H1 (cell line): ENCODE data around the gene PRKCH. TPM values are rescaled to one million over a fixed set of nuclear protein-coding genes. Genes with fewer than 3 reads are reported as not detected.

ENCODE experiments used
- CTCF ChIA-PET: fragments of 300-600 bp; sonication (Branson Sonifier 250); formaldehyde crosslinking; loops from one replicate; lab custom pipeline; 2021; ENCODE audit not compliant: partially characterized antibody; lab: Charles Lee
- POLR2A ChIA-PET: fragments of 300-600 bp; sonication (Branson Sonifier 250); formaldehyde crosslinking; loops from one replicate; lab custom pipeline; 2021; ENCODE audit warnings: inconsistent platforms; ENCODE audit not compliant: partially characterized antibody; lab: Charles Lee
- DNase-seq, 2 experiments: peaks; one replicate each; pipeline versions ENCODE4 v3.0.0 to v3.0.0-alpha.2; 2010 to 2022; ENCODE audit warnings: low spot score in 2 of 2, low read depth in 1 of 2, mixed read lengths in 1 of 2
- FAIRE-seq: peaks from 2 replicates; lab custom pipeline; 2011; peaks lifted over from hg19 to GRCh38; lab: Jason Lieb, UNC
- H2AFZ ChIP-seq: 2 replicates; pipeline ENCODE4 v1.8.1; 2012; ENCODE audit warnings: low read length, inconsistent platforms
- H2AK5ac ChIP-seq: 2 replicates; pipeline ENCODE4 v1.6.1; 2013; ENCODE audit warnings: low read depth, low read length
- H2BK120ac ChIP-seq: replicated peaks from 2 replicates; pipeline ENCODE3; 2013; ENCODE audit warnings: low read depth, low read length, inconsistent platforms
- H2BK12ac ChIP-seq: 2 replicates; pipeline ENCODE4 v1.6.1; 2013; ENCODE audit warnings: low read depth, low read length
- H2BK15ac ChIP-seq: 2 replicates; pipeline ENCODE4 v1.6.1; 2013; ENCODE audit warnings: low read length
- H2BK20ac ChIP-seq: 2 replicates; pipeline ENCODE4 v1.6.1; 2013; ENCODE audit warnings: low read length
- H2BK5ac ChIP-seq: 2 replicates; pipeline ENCODE4 v1.6.1; 2013; ENCODE audit warnings: low read depth, low read length
- H3K14ac ChIP-seq: 2 replicates; pipeline ENCODE4 v1.6.1; 2013; ENCODE audit warnings: inconsistent platforms; ENCODE audit not compliant: insufficient read length
- H3K18ac ChIP-seq: 2 replicates; pipeline ENCODE4 v1.6.1; 2013; ENCODE audit warnings: low read length; ENCODE audit errors: extremely low read depth
- H3K23ac ChIP-seq: 2 replicates; pipeline ENCODE4 v1.6.1; 2013; ENCODE audit warnings: inconsistent platforms; ENCODE audit not compliant: insufficient read length
- H3K23me2 ChIP-seq: 2 replicates; pipeline ENCODE4 v1.6.1; 2013; ENCODE audit warnings: low read depth, low read length
- H3K27ac ChIP-seq: 2 replicates; pipeline ENCODE4 v1.6.1; 2011; ENCODE audit warnings: low read depth, low read length, inconsistent platforms
- H3K27me3 ChIP-seq, 4 experiments: replicated peaks in 1 of 4; 1 replicate in 1 of 4; 2 replicates in 3 of 4; pipeline versions ENCODE4 v1.6.1 to v1.8.1; 2011 to 2013; ENCODE audit warnings: low read length in 3 of 4, mild to moderate bottlenecking in 3 of 4, inconsistent platforms in 2 of 4, mixed read lengths in 2 of 4, moderate library complexity in 1 of 4; ENCODE audit not compliant: control insufficient read depth in 3 of 4, insufficient read depth in 3 of 4; ENCODE audit errors: extremely low read depth in 1 of 4
- H3K36me3 ChIP-seq, 4 experiments: 2 replicates each; pipeline versions ENCODE4 v1.6.1 to v1.8.1; 2011 to 2013; ENCODE audit warnings: mild to moderate bottlenecking in 4 of 4, low read length in 3 of 4, moderate library complexity in 2 of 4, control low read depth in 1 of 4, inconsistent platforms in 1 of 4; ENCODE audit not compliant: insufficient read depth in 4 of 4, control insufficient read depth in 2 of 4
- H3K4ac ChIP-seq: replicated peaks from 2 replicates; pipeline ENCODE3; 2013; ENCODE audit warnings: low read length, low read depth, mixed read lengths, inconsistent platforms; ENCODE audit not compliant: insufficient read length
- H3K4me1 ChIP-seq, 4 experiments: replicated peaks in 1 of 4; 1 replicate in 1 of 4; 2 replicates in 3 of 4; pipeline versions ENCODE4 v1.6.1 to v1.8.1; 2011 to 2013; ENCODE audit warnings: low read length in 3 of 4, inconsistent platforms in 2 of 4, mixed read lengths in 1 of 4; ENCODE audit not compliant: insufficient read depth in 4 of 4, control insufficient read depth in 3 of 4
- H3K4me2 ChIP-seq, 2 experiments: 2 replicates each; pipeline versions ENCODE4 v1.6.1 to v1.8.1; 2011 to 2013; ENCODE audit warnings: low read depth in 2 of 2, low read length in 2 of 2, control low read depth in 1 of 2, inconsistent platforms in 1 of 2, mild to moderate bottlenecking in 1 of 2; ENCODE audit not compliant: insufficient read depth in 1 of 2
- H3K4me3 ChIP-seq, 4 experiments: fragments of 200-600, 300-600 bp in 1 of 4; sonication (generic), shearing (Covaris generic), sonication (Bioruptor Twin) in 1 of 4; 2 replicates each; pipeline versions ENCODE4 v1.5.1 to v1.8.1; 2011 to 2016; ENCODE audit warnings: low read length in 4 of 4, low read depth in 3 of 4, control low read depth in 2 of 4, inconsistent platforms in 2 of 4, mild to moderate bottlenecking in 2 of 4, mixed read lengths in 1 of 4, moderate library complexity in 1 of 4; ENCODE audit not compliant: insufficient read depth in 2 of 4; ENCODE audit errors: extremely low read depth in 1 of 4
- H3K56ac ChIP-seq: replicated peaks from 2 replicates; pipeline ENCODE3; 2013; ENCODE audit warnings: low read depth, mild to moderate bottlenecking, mixed read lengths, low read length, inconsistent platforms; ENCODE audit not compliant: insufficient read length
- H3K79me1 ChIP-seq: 2 replicates; pipeline ENCODE4 v1.6.1; 2013; ENCODE audit warnings: low read depth, low read length, control low read depth
- H3K79me2 ChIP-seq, 2 experiments: 2 replicates each; pipeline versions ENCODE4 v1.6.1 to v1.8.1; 2012 to 2013; ENCODE audit warnings: low read length in 2 of 2, mild to moderate bottlenecking in 2 of 2, inconsistent platforms in 1 of 2; ENCODE audit not compliant: insufficient read depth in 2 of 2, control insufficient read depth in 1 of 2
- H3K9ac ChIP-seq, 4 experiments: replicated peaks in 1 of 4; 1 replicate in 1 of 4; 2 replicates in 3 of 4; pipeline versions ENCODE4 v1.6.1 to v1.8.1; 2011 to 2013; ENCODE audit warnings: low read depth in 3 of 4, low read length in 3 of 4, control low read depth in 2 of 4, mild to moderate bottlenecking in 2 of 4, moderate library complexity in 2 of 4, inconsistent platforms in 1 of 4; ENCODE audit errors: extremely low read depth in 1 of 4
- H3K9me3 ChIP-seq, 2 experiments: 2 replicates each; pipeline versions ENCODE4 v1.6.1 to v1.8.1; 2012 to 2013; ENCODE audit warnings: mild to moderate bottlenecking in 2 of 2, moderate library complexity in 2 of 2, control low read depth in 1 of 2, inconsistent platforms in 1 of 2, low read depth in 1 of 2, low read length in 1 of 2, mixed read lengths in 1 of 2; ENCODE audit not compliant: insufficient read depth in 2 of 2
- H4K20me1 ChIP-seq, 2 experiments: replicated peaks in 1 of 2; 2 replicates each; pipeline versions ENCODE3 to v1.8.1; 2011 to 2013; ENCODE audit warnings: inconsistent platforms in 2 of 2, low read length in 2 of 2, mild to moderate bottlenecking in 1 of 2; ENCODE audit not compliant: insufficient read depth in 2 of 2, control insufficient read depth in 1 of 2
- H4K5ac ChIP-seq: 2 replicates; pipeline ENCODE4 v1.6.1; 2013; ENCODE audit warnings: low read length, low read depth, mixed read lengths, inconsistent platforms; ENCODE audit not compliant: insufficient read length
- H4K8ac ChIP-seq: 2 replicates; pipeline ENCODE4 v1.8.0; 2013; ENCODE audit warnings: mild to moderate bottlenecking, moderate library complexity, low read length, inconsistent platforms; ENCODE audit not compliant: insufficient read depth; ENCODE audit errors: extremely low read depth
- H4K91ac ChIP-seq: replicated peaks from 2 replicates; pipeline ENCODE3; 2013; ENCODE audit warnings: low read length, mixed read lengths, inconsistent platforms; ENCODE audit not compliant: insufficient read length
- BCL11A ChIP-seq, 2 experiments: IDR thresholded peaks; one replicate each; pipeline ENCODE4 v1.6.1; 2011; ENCODE audit warnings: low read depth in 2 of 2, low read length in 2 of 2, mild to moderate bottlenecking in 2 of 2
- BRCA1 ChIP-seq: IDR thresholded peaks from 2 replicates; pipeline ENCODE4 v1.6.1; 2012; ENCODE audit warnings: low read depth, low read length, improper control_type of control experiment
- CBX5 ChIP-seq: fragments of 300-800, 300-1000 bp; sonication (generic); IDR thresholded peaks from 2 replicates; pipeline ENCODE4 v1.7.1; 2016; ENCODE audit warnings: antibody characterized with exemption, low read length, low read depth
- HDAC2 ChIP-seq, 2 experiments: fragments of 300-600 bp in 1 of 2; sonication (generic) in 1 of 2; IDR thresholded peaks; 2 replicates each; pipeline ENCODE4 v1.6.1; 2011 to 2012; ENCODE audit warnings: low read depth in 2 of 2, low read length in 2 of 2, mild to moderate bottlenecking in 2 of 2, moderate library complexity in 2 of 2, borderline replicate concordance in 1 of 2, inconsistent platforms in 1 of 2
- JUN ChIP-seq: IDR thresholded peaks from 2 replicates; pipeline ENCODE4 v1.6.1; 2011; ENCODE audit warnings: low read depth, mild to moderate bottlenecking, improper control_type of control experiment, low read length
- JUND ChIP-seq: IDR thresholded peaks from 2 replicates; pipeline ENCODE4 v1.6.1; 2011; ENCODE audit warnings: mild to moderate bottlenecking, improper control_type of control experiment, low read length
- KDM1A ChIP-seq: fragments of 200-600, 300-600 bp; sonication (generic); IDR thresholded peaks from 2 replicates; pipeline ENCODE4 v1.7.1; 2016; ENCODE audit warnings: mild to moderate bottlenecking, low read length, borderline replicate concordance
- RFX5 ChIP-seq: IDR thresholded peaks from 2 replicates; pipeline ENCODE4 v1.6.1; 2011; ENCODE audit warnings: low read depth, low read length, improper control_type of control experiment, borderline replicate concordance
- SP1 ChIP-seq: IDR thresholded peaks from 2 replicates; pipeline ENCODE4 v1.6.1; 2011; ENCODE audit warnings: low read depth, low read length
- TAF7 ChIP-seq: optimal IDR thresholded peaks from 2 replicates; pipeline ENCODE3; 2011; ENCODE audit warnings: low read depth, mild to moderate bottlenecking, inconsistent platforms, low read length, moderate library complexity, borderline replicate concordance
- TBP ChIP-seq: IDR thresholded peaks from 2 replicates; pipeline ENCODE4 v1.6.1; 2011; ENCODE audit warnings: low read depth, low read length, improper control_type of control experiment
- TEAD4 ChIP-seq: IDR thresholded peaks from 2 replicates; pipeline ENCODE4 v1.6.1; 2012; ENCODE audit warnings: low read depth, low read length, inconsistent platforms, mixed read lengths
- WGBS, 2 experiments: shearing (Covaris generic) in 1 of 2; methylation state at CpG; one replicate each; pipeline versions ENCODE4 v1.1.6 to v1.1.7; 2013 to 2015; ENCODE audit warnings: low lambda C conversion rate in 2 of 2, mixed read lengths in 2 of 2, inconsistent platforms in 1 of 2, low coverage in 1 of 2, missing lambda C conversion rate in 1 of 2; ENCODE audit not compliant: insufficient replicate concordance in 2 of 2, insufficient coverage in 1 of 2, insufficient read length in 1 of 2; ENCODE audit errors: extremely low coverage in 1 of 2, missing lambda C conversion rate in 1 of 2; 5-methylcytosine and 5-hydroxymethylcytosine counted together
- polyA plus RNA-seq, 7 experiments: library from polyadenylated mRNA; depleted of rRNA in 3 of 7; stranded (reverse) in 5 of 7; unstranded in 2 of 7; fragments of >200 nt in 5 of 7; fragments of 200-250 nt in 2 of 7; gene quantifications; 1 replicate in 5 of 7; 2 replicates in 1 of 7; 4 replicates in 1 of 7; pipeline versions ENCODE4 v1.2.1 to v1.2.3, GENCODE V29; 2011 to 2013; ENCODE audit warnings: missing spikeins in 2 of 7, mixed read lengths in 2 of 7
- total RNA-seq: library from RNA; stranded (reverse); fragmentation: NEBNext Ultra II Directional; extraction: Animal tissue kit (Norgen Biotek cat#: 25700); gene quantifications from 2 replicates; pipeline ENCODE4 v1.2.1, GENCODE V29; 2021

Gene PRKCH
- total and polyA plus RNA-seq, 2 of the 8 experiments (the other 6 are each of a cell fraction or from before 2014, with no cell fraction given) = 6.4 to 7.0 TPM

DNA sequence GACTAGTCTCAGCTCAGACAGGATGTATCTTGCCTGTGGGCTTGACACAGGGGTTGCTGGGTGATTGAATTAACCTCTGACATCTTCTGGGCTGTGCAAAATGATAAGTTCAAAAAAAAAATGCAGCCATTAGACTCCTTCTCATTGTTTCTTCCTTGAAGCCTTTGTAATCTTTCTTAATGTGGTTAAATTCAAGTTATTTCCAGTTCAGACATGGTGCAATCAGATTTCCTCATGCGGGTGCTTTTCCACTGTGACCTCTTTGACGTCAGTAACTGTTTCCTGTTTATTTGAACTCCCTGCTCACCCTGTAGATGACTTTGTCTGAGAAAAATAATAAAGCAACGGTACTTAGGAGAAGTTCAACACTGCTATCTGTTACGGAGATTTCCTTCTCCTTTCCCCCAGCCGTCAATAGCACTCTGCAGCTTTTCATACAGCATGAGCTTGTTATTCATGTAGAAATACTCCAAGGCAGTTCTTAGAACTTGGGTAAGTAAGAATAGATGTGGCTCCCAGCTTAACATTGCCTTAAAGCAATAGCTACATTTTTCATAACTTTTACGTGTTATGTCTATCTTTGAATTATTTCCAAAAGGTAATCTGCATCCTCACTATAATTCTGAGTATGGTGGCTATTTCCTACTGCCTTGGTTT is 155.5 kb downstream of the PRKCH start:
- ChIA-PET POLR2A (interaction anchor here (0.6 kb wide), 1 partner anchor 22 kb away, joined by 5 read pairs; no protein-coding TSS in a partner anchor), CTCF (interaction anchor here (0.9 to 3.7 kb wide), 13 partner anchors 12 to 242 kb away, joined by 3 to 17 read pairs (median 3); no protein-coding TSS in a partner anchor)
- no peaks in the 10 kb centered on the region for H3K79me1 ChIP-seq
- 85% methylated on average over 6 of the region's 6 CpGs; no CpG with 5 or more reads in 1 of the 2 experiments for WGBS, 2 experiments
- H4K20me1 ChIP-seq = no peaks in the 10 kb centered on the region
- no peak overlapping the region for H3K4ac ChIP-seq
- H2AK5ac ChIP-seq = no peak overlapping the region
- DNase-seq (no peak), FAIRE-seq (no peak)
- H2BK15ac ChIP-seq = no peak overlapping the region
- no peak overlapping the region for H4K5ac ChIP-seq
- H3K27ac ChIP-seq = no peak overlapping the region
- H3K27me3 ChIP-seq = no peaks in the 10 kb centered on the region
- no peak overlapping the region for H3K9ac ChIP-seq
- no peak overlapping the region for H2BK5ac ChIP-seq
- no peaks in the 10 kb centered on the region for H3K79me2 ChIP-seq
- H4K91ac ChIP-seq = no peak overlapping the region
- H3K4me2 ChIP-seq = no peak overlapping the region
- no peak overlapping the region for H2AFZ ChIP-seq
- no peaks in the 10 kb centered on the region for H3K23me2 ChIP-seq
- no peak overlapping the region for H2BK12ac ChIP-seq
- no peaks in the 10 kb centered on the region for H3K9me3 ChIP-seq
- H3K23ac ChIP-seq = no peak overlapping the region
- H3K4me3 ChIP-seq = no peak overlapping the region
- H3K4me1 ChIP-seq = peaks cover 0 to 7% (median 4%) of the 10 kb centered on the region in 4 experiments; a peak in 5 of 7 replicates
- no peak overlapping the region for H2BK120ac ChIP-seq
- no peak overlapping the region for H3K18ac ChIP-seq
- H4K8ac ChIP-seq = no peak overlapping the region
- H2BK20ac ChIP-seq = no peak overlapping the region
- no peaks in the 10 kb centered on the region for H3K36me3 ChIP-seq
- no peak overlapping the region for H3K14ac ChIP-seq
- no peak overlapping the region for H3K56ac ChIP-seq
- TF ChIP-seq JUND (no peak), BCL11A (IDR thresholded peaks at IDR 0.05; ENCODE audit: low read depth in 2 of 2, low read length in 2 of 2) (no peak), TBP (no peak), KDM1A (no peak), HDAC2 (IDR thresholded peaks at IDR 0.05; ENCODE audit: borderline replicate concordance in 1 of 2, low read depth in 2 of 2, low read length in 2 of 2) (no peak), TAF7 (no peak), TEAD4 (no peak), SP1 (no peak), BRCA1 (no peak), CBX5 (no peak), RFX5 (no peak), JUN (no peak)
